ENCODE measurements around the gene CCDC116. TPM values are rescaled to one million over a fixed set of nuclear protein-coding genes. Genes with fewer than 3 reads are reported as not detected.

Gene CCDC116
- total and polyA plus RNA-seq, 10 of the 15 experiments (the other 5 are each of a cell fraction or from before 2014, with no cell fraction given): 0.04 to 0.18 (median 0.04) TPM; not detected in 6

DNA sequence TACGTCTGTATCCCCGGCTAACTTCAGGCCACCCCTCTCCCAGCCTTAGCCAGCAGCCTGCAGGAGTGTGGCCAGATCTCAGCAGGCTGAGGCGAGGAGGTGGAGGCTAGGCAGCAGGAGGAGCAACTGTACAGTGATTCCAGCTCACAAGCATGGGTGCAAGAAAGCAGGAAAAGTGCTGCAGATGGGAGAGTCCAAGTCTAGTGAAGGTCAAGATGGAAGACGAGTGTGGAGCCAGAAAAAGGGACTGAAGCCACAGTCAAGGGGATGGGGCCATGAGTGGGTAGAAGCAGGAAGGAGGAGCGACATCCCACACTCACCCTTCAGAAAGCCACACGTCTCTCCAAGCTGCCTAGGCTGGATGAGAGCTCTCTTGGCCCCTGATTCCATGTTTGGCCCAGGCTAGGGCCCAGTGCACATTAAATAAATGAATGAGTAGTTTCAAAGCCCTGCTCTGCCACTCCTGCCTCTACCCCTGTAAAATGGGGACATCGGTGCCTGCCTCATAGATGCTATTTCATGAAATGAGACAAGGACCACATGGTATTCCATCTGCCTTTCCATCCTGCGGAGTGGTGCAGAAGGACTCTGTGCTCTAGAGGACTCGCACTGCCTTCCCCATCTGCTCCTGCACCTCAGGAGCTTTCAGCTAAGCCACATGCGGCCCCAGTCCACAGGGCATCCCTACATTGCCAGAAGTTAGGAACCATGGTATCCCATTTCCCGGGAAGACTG is 5.7 kb upstream of the CCDC116 start:
- Histone ChIP-seq H3K27me3 (replicated peaks in 1 of 2; ENCODE audit: control insufficient read depth in 2 of 2, insufficient read depth in 2 of 2, low read length in 1 of 2) (no peaks in the 10 kb centered on the region), H3K9me3 (replicated peaks; ENCODE audit: control insufficient read depth, insufficient read depth, low read length) (no peaks in the 10 kb centered on the region), H3K4me3 (no peak overlapping the region), H3K36me3 (ENCODE audit: control insufficient read depth in 2 of 2, insufficient read depth in 2 of 2, low read length in 1 of 2) (peaks cover 11 to 17% of the 10 kb centered on the region in 2 experiments; a peak in 3 of 4 replicates), H3K27ac (ENCODE audit: control insufficient read depth, insufficient read depth) (no peak overlapping the region), H2AFZ (ENCODE audit: control insufficient read depth, low read depth, low read length) (no peak overlapping the region), H3K4me1 (ENCODE audit: control insufficient read depth, insufficient read depth, low read length) (peaks cover 10% of the 10 kb centered on the region; the same call in 1 of the 2 replicates), H3K79me2 (ENCODE audit: control insufficient read depth, insufficient read depth, low read length) (peaks cover 27% of the 10 kb centered on the region), H4K20me1 (ENCODE audit: control insufficient read depth, insufficient read depth) (peaks cover 7% of the 10 kb centered on the region), H3K9ac (ENCODE audit: control insufficient read depth, insufficient read depth, low read length) (no peak overlapping the region), H3K4me2 (ENCODE audit: control insufficient read depth, insufficient read depth) (0 out of 2 replicates have a peak overlapping the region, but pooled peaks have one; percentile 7)
- ChIA-PET CTCF (interaction anchor here (0.7 to 5.9 kb wide), 4 partner anchors 10 to 20 kb away, joined by 3 to 106 read pairs (median 10); partner anchors contain the start of gene SDF2L1), SMC1A (ENCODE audit: uncharacterized antibody, unreplicated experiment) (no interaction called here), RAD21 (ENCODE audit: unreplicated experiment) (interaction anchor here (3.4 kb wide), 1 partner anchor 19 kb away, joined by 19 read pairs; no protein-coding TSS in a partner anchor), POLR2A (no interaction called here)
- FAIRE-seq (no peak), DNase-seq (ENCODE audit: low read depth, low spot score) (no peak), ATAC-seq (no peak)
- intact Hi-C loops (cut with micrococcal nuclease; ENCODE audit: unreplicated experiment): no loop called here
- BruUV-seq (replicated peaks): no TSS peak
- WGBS (ENCODE audit: insufficient coverage, insufficient replicate concordance, low lambda C conversion rate, missing lambda C conversion rate): 69% methylated on average over 11 of the region's 11 CpGs
- TF ChIP-seq POLR2A (IDR thresholded peaks at IDR 0.05; ENCODE audit: low read depth, low read length): peak; percentile 70
- no peak; the same call in 1 of the 2 replicates for TF ChIP-seq POLR2AphosphoS2 (IDR thresholded peaks at IDR 0.05; ENCODE audit: low read depth, low read length)
- in situ Hi-C loops (cut with MboI): no loop called here

DNA sequence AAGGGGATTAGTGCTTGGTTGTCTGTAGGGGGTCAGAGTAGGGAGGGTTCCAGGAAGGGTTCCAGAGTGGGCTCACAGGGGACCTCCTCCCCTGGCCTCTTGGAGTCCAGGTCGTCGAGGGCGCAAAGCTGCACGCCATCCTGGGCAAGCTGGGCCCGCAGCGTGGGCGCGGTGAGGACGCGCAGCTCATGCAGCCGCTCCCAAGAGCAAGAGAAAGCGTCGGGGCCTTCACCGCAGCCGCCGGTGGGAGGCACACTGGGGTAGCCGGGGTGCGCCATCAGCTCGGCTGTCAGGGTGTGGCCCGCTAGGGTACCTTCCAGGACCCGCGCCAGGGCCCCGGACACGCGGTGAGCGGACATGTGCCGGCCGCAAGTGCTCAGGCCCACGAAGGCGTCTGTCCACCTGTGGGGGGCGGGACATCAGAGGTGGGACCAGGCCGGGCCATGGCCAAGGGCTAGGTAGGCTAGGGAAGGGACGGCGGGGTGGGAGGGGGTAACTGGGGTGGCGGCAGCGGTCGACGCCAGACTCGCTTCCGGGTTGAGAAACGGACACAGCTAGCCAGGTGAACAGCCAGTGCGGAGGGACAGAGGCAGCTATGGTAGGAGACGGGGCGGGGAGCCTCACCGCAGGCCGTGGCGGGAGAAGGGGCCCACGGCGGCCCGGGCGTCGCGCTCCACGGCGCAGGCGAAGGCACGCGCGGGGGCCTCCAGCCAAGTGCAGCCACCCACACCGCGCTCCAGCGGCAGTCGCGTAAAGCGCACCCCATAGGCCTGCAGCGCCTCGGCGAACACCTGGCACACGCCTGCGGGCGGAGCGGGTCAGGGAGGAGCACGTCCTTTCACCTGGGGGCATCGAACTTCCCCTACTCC is 3.9 kb upstream of the CCDC116 start:
- no peaks in the 10 kb centered on the region for H3K27me3 ChIP-seq (replicated peaks in 1 of 2; ENCODE audit: control insufficient read depth in 2 of 2, insufficient read depth in 2 of 2, low read length in 1 of 2)
- peak overlapping the region; percentile 98 for H3K4me3 ChIP-seq
- peaks cover 27% of the 10 kb centered on the region for H3K79me2 ChIP-seq (ENCODE audit: control insufficient read depth, insufficient read depth, low read length)
- no peaks in the 10 kb centered on the region for H3K9me3 ChIP-seq (replicated peaks; ENCODE audit: control insufficient read depth, insufficient read depth, low read length)
- no peak for FAIRE-seq
- in situ Hi-C loops (cut with MboI): no loop called here
- ChIA-PET POLR2A (interaction anchor here (0.8 to 3.9 kb wide), 6 partner anchors 11 to 59 kb away, joined by 3 to 42 read pairs (median 4); partner anchors contain the start of gene SDF2L1), RAD21 (ENCODE audit: unreplicated experiment) (interaction anchor here (0.7 to 3.8 kb wide), 9 partner anchors 11 to 324 kb away, joined by 3 to 50 read pairs (median 3); partner anchors contain the start of genes PPIL2, PPM1F and SDF2L1), SMC1A (ENCODE audit: uncharacterized antibody, unreplicated experiment) (interaction anchor here (0.7 to 3.1 kb wide), 8 partner anchors 11 to 59 kb away, joined by 3 to 39 read pairs (median 8); partner anchors contain the start of gene SDF2L1), CTCF (interaction anchor here (0.6 to 5.9 kb wide), 24 partner anchors 8 to 310 kb away, joined by 3 to 106 read pairs (median 5); partner anchors contain the start of genes PPIL2 and SDF2L1)
- peaks cover 7 to 9% of the 10 kb centered on the region in 2 experiments; a peak in 3 of 4 replicates for H3K36me3 ChIP-seq (ENCODE audit: control insufficient read depth in 2 of 2, insufficient read depth in 2 of 2, low read length in 1 of 2)
- peaks cover 10% of the 10 kb centered on the region; the same call in 1 of the 2 replicates for H3K4me1 ChIP-seq (ENCODE audit: control insufficient read depth, insufficient read depth, low read length)
- DNase-seq (ENCODE audit: low read depth, low spot score): no peak
- WGBS (ENCODE audit: insufficient coverage, insufficient replicate concordance, low lambda C conversion rate, missing lambda C conversion rate): 59% methylated on average over 66 of the region's 74 CpGs
- BruUV-seq (replicated peaks): no TSS peak
- H2AFZ ChIP-seq (ENCODE audit: control insufficient read depth, low read depth, low read length): peak overlapping the region; percentile 26; the same call in 1 of the 2 replicates
- H3K4me2 ChIP-seq (ENCODE audit: control insufficient read depth, insufficient read depth): peak overlapping the region; percentile 87
- H3K27ac ChIP-seq (ENCODE audit: control insufficient read depth, insufficient read depth): peak overlapping the region; percentile 93
- ATAC-seq: peak; percentile 29
- peaks cover 7% of the 10 kb centered on the region for H4K20me1 ChIP-seq (ENCODE audit: control insufficient read depth, insufficient read depth)
- peak overlapping the region; percentile 93 for H3K9ac ChIP-seq (ENCODE audit: control insufficient read depth, insufficient read depth, low read length)
- intact Hi-C loops (cut with micrococcal nuclease; ENCODE audit: unreplicated experiment): no loop called here
- TF ChIP-seq, protein P1, sequence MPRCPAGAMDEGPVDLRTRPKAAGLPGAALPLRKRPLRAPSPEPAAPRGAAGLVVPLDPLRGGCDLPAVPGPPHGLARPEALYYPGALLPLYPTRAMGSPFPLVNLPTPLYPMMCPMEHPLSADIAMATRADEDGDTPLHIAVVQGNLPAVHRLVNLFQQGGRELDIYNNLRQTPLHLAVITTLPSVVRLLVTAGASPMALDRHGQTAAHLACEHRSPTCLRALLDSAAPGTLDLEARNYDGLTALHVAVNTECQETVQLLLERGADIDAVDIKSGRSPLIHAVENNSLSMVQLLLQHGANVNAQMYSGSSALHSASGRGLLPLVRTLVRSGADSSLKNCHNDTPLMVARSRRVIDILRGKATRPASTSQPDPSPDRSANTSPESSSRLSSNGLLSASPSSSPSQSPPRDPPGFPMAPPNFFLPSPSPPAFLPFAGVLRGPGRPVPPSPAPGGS (IDR thresholded peaks at IDR 0.05; ENCODE audit: borderline replicate concordance, insufficient read depth, low read depth, low read length, poor library complexity, severe bottlenecking): peak; percentile 47
- no peak for TF ChIP-seq POLR2AphosphoS2 (IDR thresholded peaks at IDR 0.05; ENCODE audit: low read depth, low read length)
- TF ChIP-seq NRF1 (conservative IDR thresholded peaks at IDR 0.05; ENCODE audit: low read depth, low read length): no peak
- 0 out of 2 replicates have a peak, but pooled peaks have one; percentile 4 for TF ChIP-seq PAX5 (IDR thresholded peaks at IDR 0.05; ENCODE audit: borderline replicate concordance, low read depth, low read length)
- TF ChIP-seq BACH1 (IDR thresholded peaks at IDR 0.05; ENCODE audit: borderline replicate concordance): peak; percentile 74
- TF ChIP-seq, protein P2, sequence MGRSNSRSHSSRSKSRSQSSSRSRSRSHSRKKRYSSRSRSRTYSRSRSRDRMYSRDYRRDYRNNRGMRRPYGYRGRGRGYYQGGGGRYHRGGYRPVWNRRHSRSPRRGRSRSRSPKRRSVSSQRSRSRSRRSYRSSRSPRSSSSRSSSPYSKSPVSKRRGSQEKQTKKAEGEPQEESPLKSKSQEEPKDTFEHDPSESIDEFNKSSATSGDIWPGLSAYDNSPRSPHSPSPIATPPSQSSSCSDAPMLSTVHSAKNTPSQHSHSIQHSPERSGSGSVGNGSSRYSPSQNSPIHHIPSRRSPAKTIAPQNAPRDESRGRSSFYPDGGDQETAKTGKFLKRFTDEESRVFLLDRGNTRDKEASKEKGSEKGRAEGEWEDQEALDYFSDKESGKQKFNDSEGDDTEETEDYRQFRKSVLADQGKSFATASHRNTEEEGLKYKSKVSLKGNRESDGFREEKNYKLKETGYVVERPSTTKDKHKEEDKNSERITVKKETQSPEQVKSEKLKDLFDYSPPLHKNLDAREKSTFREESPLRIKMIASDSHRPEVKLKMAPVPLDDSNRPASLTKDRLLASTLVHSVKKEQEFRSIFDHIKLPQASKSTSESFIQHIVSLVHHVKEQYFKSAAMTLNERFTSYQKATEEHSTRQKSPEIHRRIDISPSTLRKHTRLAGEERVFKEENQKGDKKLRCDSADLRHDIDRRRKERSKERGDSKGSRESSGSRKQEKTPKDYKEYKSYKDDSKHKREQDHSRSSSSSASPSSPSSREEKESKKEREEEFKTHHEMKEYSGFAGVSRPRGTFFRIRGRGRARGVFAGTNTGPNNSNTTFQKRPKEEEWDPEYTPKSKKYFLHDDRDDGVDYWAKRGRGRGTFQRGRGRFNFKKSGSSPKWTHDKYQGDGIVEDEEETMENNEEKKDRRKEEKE (IDR thresholded peaks at IDR 0.05): no peak; the same call in 1 of the 2 replicates
- 0 out of 2 replicates have a peak, but pooled peaks have one; percentile 25 for TF ChIP-seq NR2F1 (conservative IDR thresholded peaks at IDR 0.05)
